ENCODE data around the gene FADS1. TPM values are rescaled to one million over a fixed set of nuclear protein-coding genes. Genes with fewer than 3 reads are reported as not detected.

FADS1 gene
- total RNA-seq, 1 experiment from 2014 or later, result 105 TPM

GRCh38 chr11:61846362-61847020 is 29.7 kb upstream of the FADS1 start (continued):
- no peak for TF ChIP-seq PRRX2 (CRISPR knock-in tag; IDR thresholded peaks at IDR 0.05)
- no peak for TF ChIP-seq ELF4 (CRISPR knock-in tag; IDR thresholded peaks at IDR 0.05; ENCODE audit: low read depth)
- TF ChIP-seq ZNF425 (CRISPR knock-in tag; conservative IDR thresholded peaks at IDR 0.05), result no peak
- TF ChIP-seq SP1 (CRISPR knock-in tag; conservative IDR thresholded peaks at IDR 0.05), result no peak
- TF ChIP-seq ZBTB21 (CRISPR knock-in tag; IDR thresholded peaks at IDR 0.05; ENCODE audit: borderline replicate concordance), result no peak
- no peak for TF ChIP-seq OVOL2 (CRISPR knock-in tag; IDR thresholded peaks at IDR 0.05; ENCODE audit: borderline replicate concordance)
- TF ChIP-seq ATF6 (CRISPR knock-in tag; IDR thresholded peaks at IDR 0.05), result no peak
- no peak for TF ChIP-seq E2F5 (CRISPR knock-in tag; IDR thresholded peaks at IDR 0.05)
- no peak for TF ChIP-seq ZNF532 (CRISPR knock-in tag; IDR thresholded peaks at IDR 0.05; ENCODE audit: borderline replicate concordance)

GRCh38 chr11:61844909-61845565 is 28.2 kb upstream of the FADS1 start:
- H3K27ac Mint-ChIP-seq, result 0 out of 2 replicates have a peak overlapping the region, but pooled peaks have one; percentile 76
- no peak for TF ChIP-seq ZSCAN18 (CRISPR knock-in tag; IDR thresholded peaks at IDR 0.05)
- TF ChIP-seq MLX (CRISPR knock-in tag; IDR thresholded peaks at IDR 0.05), result no peak
- TF ChIP-seq JAZF1 (CRISPR knock-in tag; IDR thresholded peaks at IDR 0.05), result no peak
- no peak for TF ChIP-seq ZNF396 (CRISPR knock-in tag; IDR thresholded peaks at IDR 0.05; ENCODE audit: borderline replicate concordance)
- TF ChIP-seq SMAD3 (CRISPR knock-in tag; IDR thresholded peaks at IDR 0.05; ENCODE audit: borderline replicate concordance), result no peak
- no peak for TF ChIP-seq CREB1 (CRISPR knock-in tag; IDR thresholded peaks at IDR 0.05)
- no peak for TF ChIP-seq IRF1 (CRISPR knock-in tag; IDR thresholded peaks at IDR 0.05)
- TF ChIP-seq CREM (CRISPR knock-in tag; IDR thresholded peaks at IDR 0.05), result no peak
- TF ChIP-seq EMX1 (CRISPR knock-in tag; IDR thresholded peaks at IDR 0.05), result no peak

More at GRCh38 chr11:61844909-61845565, 28.2 kb upstream of the FADS1 start:
- ATAC-seq (no peak), DNase-seq (ENCODE audit: low spot score) (no peak)
- H3K9me3 Mint-ChIP-seq, result no peaks in the 10 kb centered on the region
- ChIA-PET POLR2A (interaction anchor here (0.7 kb wide), 1 partner anchor 11 kb away, joined by 3 read pairs; no protein-coding TSS in a partner anchor), CTCF (interaction anchor here (0.6 to 1.4 kb wide), 11 partner anchors 8 to 263 kb away, joined by 3 to 7 read pairs (median 4); no protein-coding TSS in a partner anchor)
- H3K36me3 Mint-ChIP-seq, result peaks cover 91% of the 10 kb centered on the region
- no peak overlapping the region for H3K4me3 Mint-ChIP-seq
- H3K27me3 Mint-ChIP-seq (ENCODE audit: low read depth), result no peaks in the 10 kb centered on the region
- peaks cover 3% of the 10 kb centered on the region; the same call in 1 of the 2 replicates for H3K4me1 Mint-ChIP-seq
